Smooth muscle cell (in vitro differentiated cells): ENCODE measurements around the gene UQCC5. TPM values are rescaled to one million over a fixed set of nuclear protein-coding genes. Genes with fewer than 3 reads are reported as not detected.

Experiments used
- DNase-seq: peaks from one replicate; lab custom pipeline; 2025; ENCODE audit not compliant: unreplicated experiment; lab: John Stamatoyannopoulos, UW
- H2AFZ ChIP-seq: fragments of 200-600 bp; sonication (generic); 2 replicates; pipeline ENCODE4 v1.6.0; 2016; ENCODE audit warnings: antibody characterized with exemption, low read depth, mild to moderate bottlenecking
- H3F3A ChIP-seq: fragments of 200-600 bp; sonication (generic); 2 replicates; pipeline ENCODE4 v1.6.0; 2017; ENCODE audit warnings: antibody characterized with exemption, low read depth
- H3K27ac ChIP-seq: fragments of 200-600 bp; sonication (generic); 2 replicates; pipeline ENCODE4 v1.5.1; 2016; ENCODE audit warnings: low read depth, mild to moderate bottlenecking
- H3K27me3 ChIP-seq: fragments of 200-600 bp; sonication (generic); 2 replicates; pipeline ENCODE4 v1.6.1; 2016; ENCODE audit warnings: low read depth, mild to moderate bottlenecking
- H3K36me3 ChIP-seq: fragments of 200-600 bp; sonication (generic); 2 replicates; pipeline ENCODE4 v1.5.1; 2016; ENCODE audit warnings: low read depth
- H3K4me1 ChIP-seq: fragments of 200-600 bp; sonication (generic); 2 replicates; pipeline ENCODE4 v1.5.1; 2016; ENCODE audit warnings: low read depth
- H3K4me2 ChIP-seq: fragments of 200-600 bp; sonication (generic); 2 replicates; pipeline ENCODE4 v1.6.0; 2016; ENCODE audit warnings: mild to moderate bottlenecking
- H3K4me3 ChIP-seq: fragments of 200-600 bp; sonication (generic); 2 replicates; pipeline ENCODE4 v1.5.1; 2016; ENCODE audit warnings: mild to moderate bottlenecking
- H3K79me2 ChIP-seq: fragments of 200-600 bp; sonication (generic); 2 replicates; pipeline ENCODE4 v1.6.0; 2016; ENCODE audit warnings: low read depth, mild to moderate bottlenecking
- H3K9ac ChIP-seq: fragments of 200-600 bp; sonication (generic); 2 replicates; pipeline ENCODE4 v1.6.0; 2016; ENCODE audit warnings: low read depth
- H3K9me3 ChIP-seq: fragments of 200-600 bp; sonication (generic); replicated peaks from 2 replicates; pipeline ENCODE4 v1.5.1; 2016; ENCODE audit warnings: low read depth
- H4K20me1 ChIP-seq: fragments of 200-600 bp; sonication (generic); 2 replicates; pipeline ENCODE4 v1.6.0; 2016; ENCODE audit warnings: low read depth
- CTCF ChIP-seq: fragments of 200-600 bp; sonication (generic); IDR thresholded peaks from 2 replicates; pipeline ENCODE4 v1.5.1; 2017; ENCODE audit warnings: borderline replicate concordance, mild to moderate bottlenecking, antibody characterized with exemption; ENCODE audit not compliant: insufficient read depth, poor library complexity, severe bottlenecking
- WGBS: methylation state at CpG from one replicate; pipeline ENCODE4 v1.1.7; 2016; ENCODE audit warnings: low lambda C conversion rate; 5-methylcytosine and 5-hydroxymethylcytosine counted together
- polyA plus RNA-seq: library from polyadenylated mRNA; unstranded; fragments of >200 nt; fragmentation: Nextera tagmentation; extraction: Ambion mirVana; gene quantifications from 2 replicates; pipeline ENCODE4 v1.2.1, GENCODE V29; 2016
- total RNA-seq: library from RNA; depleted of rRNA; stranded (reverse); fragments of >200 nt; gene quantifications from 2 replicates; pipeline ENCODE4 v1.2.3, GENCODE V29; 2014

The UQCC5 gene
- total and polyA plus RNA-seq, 2 experiments from 2014 or later, result 0.76 to 33.0 TPM

- H3K9me3 ChIP-seq, result no peaks in the 10 kb centered on the region
- H3K4me2 ChIP-seq, result no peak overlapping the region
- no peak overlapping the region for H2AFZ ChIP-seq
- no peaks in the 10 kb centered on the region for H3K36me3 ChIP-seq
- no peaks in the 10 kb centered on the region for H3K27me3 ChIP-seq
- peaks cover 20% of the 10 kb centered on the region for H3K79me2 ChIP-seq
- peaks cover 15% of the 10 kb centered on the region for H3K4me1 ChIP-seq
- no peak for TF ChIP-seq CTCF
- H4K20me1 ChIP-seq, result peaks cover 70% of the 10 kb centered on the region
- H3K27ac ChIP-seq, result no peak overlapping the region
- no peak overlapping the region for H3K9ac ChIP-seq
- no peak for DNase-seq
- no peaks in the 10 kb centered on the region for H3F3A ChIP-seq
- no peak overlapping the region for H3K4me3 ChIP-seq
- 96% methylated on average over 14 of the region's 14 CpGs for WGBS
These were observed 9.2 kb upstream of the UQCC5 start for GRCh38 chr3:52527039-52527731.

- no peaks in the 10 kb centered on the region for H3K36me3 ChIP-seq
- no peak for TF ChIP-seq CTCF
- peaks cover 28% of the 10 kb centered on the region for H3K79me2 ChIP-seq
- no peaks in the 10 kb centered on the region for H3F3A ChIP-seq
- peaks cover 70% of the 10 kb centered on the region for H4K20me1 ChIP-seq
- peaks cover 20% of the 10 kb centered on the region for H3K4me1 ChIP-seq
- H3K4me2 ChIP-seq, result no peak overlapping the region
- H3K4me3 ChIP-seq, result no peak overlapping the region
- WGBS, result 95% methylated on average over 18 of the region's 18 CpGs
- H3K9me3 ChIP-seq, result no peaks in the 10 kb centered on the region
- no peak overlapping the region for H2AFZ ChIP-seq
- no peaks in the 10 kb centered on the region for H3K27me3 ChIP-seq
- H3K9ac ChIP-seq, result no peak overlapping the region
- no peak overlapping the region for H3K27ac ChIP-seq
- DNase-seq, result no peak
These were observed 8.4 kb upstream of the UQCC5 start for GRCh38 chr3:52527732-52528585.

- DNase-seq, result no peak
- Histone ChIP-seq H4K20me1 (peaks cover 70% of the 10 kb centered on the region), H3K27ac (no peak overlapping the region), H3K36me3 (no peaks in the 10 kb centered on the region), H3K4me3 (no peak overlapping the region), H3K9ac (no peak overlapping the region), H3K27me3 (no peaks in the 10 kb centered on the region), H3K4me2 (no peak overlapping the region), H3K4me1 (peaks cover 20% of the 10 kb centered on the region), H3F3A (no peaks in the 10 kb centered on the region), H3K9me3 (no peaks in the 10 kb centered on the region), H3K79me2 (peaks cover 31% of the 10 kb centered on the region), H2AFZ (no peak overlapping the region)
- WGBS, result 97% methylated on average over 25 of the region's 25 CpGs
- no peak for TF ChIP-seq CTCF
These were observed 7.6 kb upstream of the UQCC5 start for GRCh38 chr3:52528586-52529375.
